ENCODE results near the gene TDRD10.
"Not testable (repeated sequence)": the region's sequence is repeated elsewhere in the genome, so short reads cannot be mapped to it uniquely, and the experiment has no call there.

The TDRD10 gene

DNA sequence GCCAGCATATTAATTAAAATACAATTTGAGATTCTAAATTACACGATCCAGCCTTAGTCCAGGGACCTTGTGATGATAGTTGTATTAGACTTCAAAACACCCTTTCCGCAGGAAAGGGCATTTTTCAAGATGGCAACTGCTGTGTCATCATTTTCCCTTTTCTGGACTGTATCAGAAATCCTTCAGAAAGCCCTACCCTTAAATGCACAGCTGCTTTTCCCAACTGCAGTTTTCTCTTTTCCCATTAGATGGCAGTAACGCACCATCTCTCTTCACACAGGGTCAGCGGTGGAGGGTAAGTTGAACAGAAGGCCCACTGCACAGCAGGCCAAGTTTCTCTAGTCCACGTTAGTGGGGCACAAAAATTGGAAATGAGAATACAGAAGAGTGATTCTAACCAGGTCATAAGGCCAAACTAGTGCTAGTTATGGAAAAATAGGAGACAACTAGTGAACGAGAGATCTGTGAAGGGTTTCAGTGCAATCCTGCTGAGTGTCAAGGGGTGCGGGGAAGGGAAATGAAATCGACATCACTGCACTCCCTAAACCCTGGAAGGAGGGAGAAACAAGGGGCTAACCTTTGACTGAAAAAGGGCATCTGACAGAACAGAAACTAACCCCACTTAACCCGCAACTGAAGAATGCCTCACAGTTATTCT lies 22.1 kb upstream of the TDRD10 start:
- peak; percentile 33 to 56 (median 41) for DNase-seq (ENCODE audit: low read depth in 3 of 3)

DNA sequence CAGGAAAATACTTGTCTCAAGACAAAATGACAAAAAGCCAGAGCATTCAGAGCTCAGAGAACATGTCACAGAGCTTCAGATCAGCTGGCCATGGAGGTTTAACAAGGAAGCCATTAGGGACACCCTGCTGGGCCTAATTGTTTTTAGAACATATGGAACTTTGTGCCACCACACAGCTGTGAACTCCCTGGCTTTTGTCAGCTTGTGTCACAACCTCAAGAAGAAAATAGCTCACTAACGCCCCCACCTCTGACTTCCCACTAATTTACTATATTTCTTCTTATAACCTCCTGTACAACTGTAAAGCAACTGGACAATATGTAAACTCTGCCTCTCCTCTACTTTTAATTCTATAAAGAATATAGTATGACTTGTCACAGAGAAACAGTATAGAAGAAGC lies 21.0 kb upstream of the TDRD10 start:
- no peak for DNase-seq (ENCODE audit: low read depth in 3 of 3)

DNA sequence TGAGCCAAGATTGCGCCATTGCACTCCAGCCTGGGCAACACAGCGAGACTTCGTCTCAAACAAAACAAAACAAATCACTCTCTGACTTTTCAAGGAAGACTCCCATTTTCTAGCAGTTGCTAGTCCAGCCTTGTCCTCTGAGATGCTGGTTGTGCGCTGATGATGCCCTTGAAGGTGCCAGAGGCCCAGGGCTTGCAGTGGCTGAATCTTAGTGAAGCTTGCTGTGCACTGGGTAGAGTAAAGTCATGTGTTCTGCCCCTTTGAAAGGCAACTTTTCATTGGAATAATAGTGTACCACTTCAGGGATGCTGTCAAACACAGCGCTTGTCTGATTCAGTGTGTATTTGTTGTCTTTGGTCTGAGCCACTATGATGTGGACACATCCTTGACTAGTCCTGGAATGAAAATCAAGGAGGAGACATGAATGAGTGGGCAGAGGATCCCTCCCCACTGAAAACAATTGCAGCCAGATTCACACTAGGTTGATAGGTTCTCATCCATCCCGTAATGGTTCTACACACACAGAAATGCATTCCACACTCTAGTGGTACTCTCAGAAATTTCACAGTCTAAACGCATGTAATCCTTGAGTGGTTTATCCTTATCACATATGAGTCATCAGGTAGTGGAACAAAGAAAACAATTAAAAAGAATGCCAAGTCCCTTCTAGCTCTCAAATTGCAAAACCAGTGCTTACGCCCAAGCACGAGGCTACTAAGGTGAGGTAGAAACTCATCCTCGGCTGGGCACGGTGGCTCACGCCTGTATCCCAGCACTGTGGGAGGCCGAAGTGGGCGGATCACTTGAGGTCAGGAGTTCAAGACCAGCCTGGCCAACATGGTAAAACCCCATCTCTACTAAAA lies 17.8 kb upstream of the TDRD10 start:
- no peak for DNase-seq (ENCODE audit: low read depth in 3 of 3)

GRCh38 chr1:154485106-154485505 lies 16.9 kb upstream of the TDRD10 start:
- DNase-seq (ENCODE audit: low read depth in 3 of 3) = no peak

GRCh38 chr1:154485910-154486496 lies 16.0 kb upstream of the TDRD10 start:
- DNase-seq (ENCODE audit: low read depth in 3 of 3) = no peak

- not testable (repeated sequence) for DNase-seq (ENCODE audit: low read depth in 3 of 3)
Measured at GRCh38 chr1:154486756-154487155, 15.3 kb upstream of the TDRD10 start.

- DNase-seq (ENCODE audit: low read depth in 3 of 3) = no peak
Measured at GRCh38 chr1:154488922-154489321, 13.1 kb upstream of the TDRD10 start.

DNA sequence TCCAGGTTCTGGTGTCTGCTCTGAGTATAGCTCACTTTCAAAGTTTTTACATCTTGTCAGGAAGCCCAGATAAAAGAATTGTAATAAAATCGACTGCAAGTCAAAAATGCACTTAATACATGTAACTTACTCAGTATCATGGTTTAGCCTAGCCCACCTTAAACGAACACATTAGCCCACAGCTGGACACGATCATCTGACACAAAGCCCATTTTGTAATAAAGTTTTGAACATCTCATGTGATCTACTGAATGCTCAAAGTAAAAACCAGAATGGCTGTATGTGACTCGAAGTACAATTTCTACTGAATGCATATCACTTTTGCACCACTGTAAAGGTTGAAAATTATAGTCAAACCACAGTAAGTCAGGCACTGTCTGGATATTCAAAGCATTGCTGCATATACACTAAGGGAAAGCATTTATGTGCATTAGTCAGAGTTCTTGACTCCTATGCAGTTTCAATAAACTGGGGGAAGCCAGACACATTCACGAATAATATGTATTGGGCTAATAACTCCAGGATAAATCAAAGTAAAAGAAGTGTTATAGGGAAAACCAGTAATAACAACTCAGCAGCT lies 12.2 kb upstream of the TDRD10 start:
- no peak for DNase-seq (ENCODE audit: low read depth in 3 of 3)

DNA sequence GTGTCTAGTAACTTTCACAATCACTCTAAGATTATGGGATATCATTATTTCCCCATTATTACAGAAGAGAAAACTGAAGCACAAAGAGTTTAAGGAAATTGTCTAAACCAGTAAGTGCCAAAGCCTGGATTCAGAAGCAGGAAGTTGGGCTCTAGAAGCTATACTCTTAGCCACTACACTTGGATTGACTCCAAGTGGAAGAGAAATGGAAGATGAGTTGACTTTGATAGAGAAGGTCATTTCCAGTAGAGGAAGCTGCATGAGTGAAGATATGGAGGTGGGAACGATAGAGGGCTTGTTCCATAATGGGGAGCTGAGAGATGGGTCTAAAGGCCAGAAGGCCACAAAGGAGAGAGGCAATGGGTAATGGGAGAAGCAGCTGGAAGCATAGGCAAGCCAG lies 11.7 kb upstream of the TDRD10 start:
- no peak for DNase-seq (ENCODE audit: low read depth in 3 of 3)

GRCh38 chr1:154492115-154492514 lies 9.9 kb upstream of the TDRD10 start:
- DNase-seq (ENCODE audit: low read depth in 3 of 3) = no peak

GRCh38 chr1:154493276-154493675 lies 8.7 kb upstream of the TDRD10 start:
- no peak for DNase-seq (ENCODE audit: low read depth in 3 of 3)

DNA sequence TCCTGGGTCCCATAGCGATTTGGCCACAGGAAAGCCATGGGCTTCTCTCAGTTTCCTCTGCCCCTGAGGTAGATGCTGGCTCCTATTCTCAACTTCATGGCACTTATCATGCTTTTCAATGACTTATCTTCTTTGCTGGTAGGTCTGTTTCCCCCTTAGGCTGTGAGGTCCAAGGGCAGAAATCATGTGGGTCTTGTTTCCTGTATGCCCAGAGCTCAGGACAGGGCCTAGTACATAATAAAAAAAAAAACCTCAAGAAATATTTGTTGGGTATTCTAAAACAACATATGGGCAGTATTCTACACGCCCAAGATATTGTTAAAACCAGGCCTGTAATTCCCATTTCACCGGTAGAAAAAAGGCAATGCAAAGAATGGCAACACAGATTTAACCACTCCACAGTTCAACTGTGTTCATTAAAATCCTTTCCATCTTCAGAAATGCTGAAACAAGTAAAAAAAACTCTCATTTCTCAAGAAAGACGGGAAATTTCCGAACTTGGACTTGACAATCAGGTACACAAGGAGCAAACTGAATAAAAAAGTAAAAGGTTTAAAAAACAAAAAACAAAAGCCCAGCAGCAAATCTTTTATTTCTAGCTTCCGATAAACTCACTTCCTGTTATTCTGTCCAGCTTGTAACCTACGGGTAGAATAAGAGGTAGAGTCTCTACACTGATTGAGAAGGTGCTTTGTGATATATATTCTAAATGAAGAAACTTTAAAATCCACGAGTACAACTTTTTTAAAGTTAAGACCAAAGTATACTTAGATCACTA lies 6.3 kb upstream of the TDRD10 start:
- no peak for DNase-seq (ENCODE audit: low read depth in 3 of 3)

DNA sequence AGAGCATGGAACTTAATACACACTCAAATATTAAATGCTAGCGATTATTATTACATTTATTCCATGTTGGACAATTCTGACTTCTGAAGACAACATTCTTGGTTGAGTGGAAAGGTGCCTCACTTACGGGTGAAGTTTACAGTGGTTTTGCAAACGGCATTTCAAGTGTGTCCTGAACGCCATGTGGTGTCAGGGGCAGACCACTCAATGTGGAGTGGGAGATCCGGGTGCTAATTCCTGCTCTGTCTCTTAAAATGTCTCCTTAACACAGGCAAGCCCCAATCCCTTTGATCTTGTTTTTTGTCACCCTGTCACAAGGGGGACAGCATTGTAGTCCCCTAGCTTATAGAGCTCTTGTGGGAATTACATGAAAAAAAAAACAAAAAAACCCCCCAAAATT lies 5.6 kb upstream of the TDRD10 start:
- DNase-seq (ENCODE audit: low read depth in 3 of 3) = no peak

DNA sequence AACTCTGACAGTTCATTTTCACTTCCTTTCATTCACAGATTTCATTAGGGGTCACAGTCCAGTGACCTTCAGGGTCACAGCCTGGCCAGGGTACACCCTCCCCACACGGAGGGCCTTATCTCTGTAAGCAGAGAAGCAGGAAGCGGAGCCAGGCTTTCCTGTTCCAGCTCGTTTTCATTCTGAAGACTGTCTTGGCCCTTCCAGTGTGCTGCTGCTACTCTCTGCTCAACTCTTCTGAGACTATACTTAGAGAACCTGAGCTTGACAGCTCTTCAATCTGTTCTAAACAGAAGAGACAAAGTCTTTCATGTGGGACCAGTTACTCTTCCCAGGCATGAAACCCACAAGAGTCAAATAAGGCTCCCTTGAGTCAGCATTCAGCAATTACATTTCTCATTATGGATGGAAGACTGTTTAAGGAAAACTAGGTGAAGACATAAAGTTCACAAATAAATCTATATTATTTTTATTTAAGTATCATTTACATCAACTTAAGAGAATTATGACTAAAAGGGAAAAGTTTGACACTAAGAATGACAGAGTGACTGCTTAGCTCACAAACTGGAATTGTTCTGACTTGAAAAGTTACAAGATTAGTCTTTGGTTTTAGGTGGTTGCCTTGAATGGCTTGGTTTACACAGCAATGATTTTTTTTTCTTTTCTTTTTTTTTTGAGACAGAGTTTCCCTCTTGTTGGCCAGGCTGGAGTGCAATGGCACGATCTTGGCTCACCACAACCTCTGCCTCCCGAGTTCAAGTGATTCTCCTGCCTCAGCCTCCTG lies 4.8 kb upstream of the TDRD10 start:
- DNase-seq (ENCODE audit: low read depth in 3 of 3) = no peak

- no peak for DNase-seq (ENCODE audit: low read depth in 3 of 3)
Measured at GRCh38 chr1:154499446-154499845, 2.6 kb upstream of the TDRD10 start.

- DNase-seq (ENCODE audit: low read depth in 3 of 3) = no peak
Measured at GRCh38 chr1:154500533-154500932, 1.5 kb upstream of the TDRD10 start.

- DNase-seq (ENCODE audit: low read depth in 3 of 3) = no peak
Measured at GRCh38 chr1:154501423-154502065, 475 bp upstream of the TDRD10 start.

DNA sequence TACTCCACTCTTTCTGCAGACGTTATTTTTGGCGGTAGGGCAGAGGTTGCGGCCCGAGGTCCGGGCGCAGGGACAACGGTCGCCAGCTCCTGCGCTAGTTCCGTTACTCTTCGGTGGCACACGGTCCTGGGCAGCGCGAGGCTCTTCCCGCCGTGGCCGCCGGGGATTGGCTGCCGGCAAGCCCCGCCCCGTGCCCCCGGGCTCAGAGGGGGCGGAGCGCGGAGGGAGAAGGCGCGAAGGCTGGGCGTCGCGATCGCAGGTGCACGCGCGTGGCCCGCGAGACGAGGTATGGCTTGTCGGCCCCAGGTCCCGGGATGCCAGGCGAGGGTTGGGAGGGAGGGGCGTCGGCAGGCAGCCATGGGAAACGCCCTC lies 711 bp downstream of the TDRD10 start:
- DNase-seq (ENCODE audit: low read depth in 3 of 3) = no peak

DNA sequence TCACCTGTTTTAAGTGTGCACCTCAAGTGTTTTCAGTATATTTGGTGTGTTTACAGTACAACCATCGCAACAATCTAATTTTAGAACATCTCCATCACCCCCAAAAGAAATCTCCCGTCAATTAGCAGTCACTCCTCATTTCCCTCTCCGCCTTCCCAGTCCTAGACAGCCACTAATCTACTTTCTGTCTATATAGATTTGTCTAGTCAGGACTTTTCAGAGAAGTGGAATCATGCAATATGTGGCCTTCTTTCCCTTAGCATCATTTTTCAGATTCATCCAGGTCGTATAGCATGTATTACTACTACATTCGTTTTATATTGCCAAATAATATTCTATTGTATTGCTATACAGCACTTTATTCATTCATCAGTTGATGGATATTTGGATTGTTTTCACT lies 1.9 kb downstream of the TDRD10 start:
- no peak for DNase-seq (ENCODE audit: low read depth in 3 of 3)

DNA sequence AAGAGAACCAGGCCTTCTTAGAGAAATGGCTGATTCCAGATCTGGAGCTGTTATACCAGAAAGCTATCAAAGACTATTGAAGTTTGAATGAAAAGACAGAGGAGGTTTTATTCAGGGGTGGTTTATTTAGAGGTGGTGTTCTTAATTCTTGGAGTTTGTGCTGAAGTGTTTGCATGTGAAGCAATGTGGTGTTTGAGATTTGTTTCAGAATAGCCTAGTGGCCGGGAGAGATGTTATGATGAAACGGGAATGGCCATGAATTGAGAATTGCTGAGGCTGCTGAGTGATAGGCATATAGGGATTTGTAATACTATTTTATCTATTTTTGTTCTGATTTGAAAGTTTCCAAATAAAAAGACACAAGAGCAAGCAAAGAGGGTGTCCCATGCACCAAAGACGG lies 10.7 kb downstream of the TDRD10 start:
- no peak for DNase-seq (ENCODE audit: low read depth in 3 of 3)
